SK-MEL-5 (cell line): ENCODE measurements around the gene EFCAB14. TPM values are rescaled to one million over a fixed set of nuclear protein-coding genes. Genes with fewer than 3 reads are reported as not detected.

Experiments
- DNase-seq: peaks from one replicate; pipeline ENCODE4 v3.0.0-alpha.2; 2016; ENCODE audit warnings: low read depth, low spot score
- in situ Hi-C: cut with HindIII; loops from 2 replicates; pipeline ENCODE4 v1.10.0; 2016; ENCODE audit warnings: low sequenced_read_pairs, high pct_unique_total_duplicates, low pct_unique_long_range_greater_than_20kb
- total RNA-seq: library from RNA; depleted of rRNA; stranded (reverse); fragments of >200 nt; shearing (Covaris generic); gene quantifications from 2 replicates; pipeline ENCODE4 v1.2.3, GENCODE V29; 2014; rRNA removed

The EFCAB14 gene
- total RNA-seq, 1 experiment from 2014 or later = 60.9 TPM

DNA sequence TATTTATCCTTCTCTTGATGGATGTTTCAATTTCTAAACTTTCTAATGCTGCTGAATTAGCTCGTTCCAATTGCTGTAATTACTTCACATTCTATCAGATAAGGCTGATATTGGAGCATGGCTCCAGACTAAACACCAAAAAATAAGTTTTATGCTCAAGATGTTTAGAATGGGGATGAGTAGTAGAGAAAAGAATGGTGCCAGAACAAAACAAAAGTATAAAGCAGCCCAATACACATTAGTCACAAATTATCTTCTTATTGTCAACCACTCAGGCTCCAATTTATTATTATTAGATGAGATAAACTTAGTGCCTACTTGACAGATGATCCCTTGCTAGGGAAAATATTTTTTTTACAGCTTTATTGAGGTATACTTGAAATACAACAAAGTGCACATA, 72.6 kb downstream of the EFCAB14 start:
- in situ Hi-C loops = no loop called here
- DNase-seq = no peak

DNA sequence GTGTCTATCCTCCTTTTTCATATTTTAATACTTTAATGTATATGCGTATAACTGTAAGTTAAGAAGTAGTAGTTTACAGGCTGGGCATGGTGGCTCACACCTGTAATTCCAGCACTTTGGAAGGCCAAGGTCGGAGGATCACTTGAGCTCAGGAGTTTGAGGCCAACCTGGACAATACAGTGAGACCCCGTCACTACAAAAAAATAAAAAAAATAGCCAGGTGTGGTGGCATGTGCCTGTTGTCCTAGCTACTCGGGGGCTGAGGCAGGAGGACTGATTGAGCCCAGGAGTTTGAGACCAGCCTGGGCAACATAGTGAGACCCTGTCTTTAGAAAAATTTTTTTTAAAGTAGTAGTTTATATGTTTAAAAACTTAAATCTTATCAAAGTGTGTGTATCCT, 73.1 kb downstream of the EFCAB14 start:
- in situ Hi-C loops = no loop called here
- DNase-seq = no peak

- peak; percentile 85 for DNase-seq
- in situ Hi-C loops = no loop called here
Measured at GRCh38 chr1:46643368-46643775, 75.5 kb downstream of the EFCAB14 start.

DNA sequence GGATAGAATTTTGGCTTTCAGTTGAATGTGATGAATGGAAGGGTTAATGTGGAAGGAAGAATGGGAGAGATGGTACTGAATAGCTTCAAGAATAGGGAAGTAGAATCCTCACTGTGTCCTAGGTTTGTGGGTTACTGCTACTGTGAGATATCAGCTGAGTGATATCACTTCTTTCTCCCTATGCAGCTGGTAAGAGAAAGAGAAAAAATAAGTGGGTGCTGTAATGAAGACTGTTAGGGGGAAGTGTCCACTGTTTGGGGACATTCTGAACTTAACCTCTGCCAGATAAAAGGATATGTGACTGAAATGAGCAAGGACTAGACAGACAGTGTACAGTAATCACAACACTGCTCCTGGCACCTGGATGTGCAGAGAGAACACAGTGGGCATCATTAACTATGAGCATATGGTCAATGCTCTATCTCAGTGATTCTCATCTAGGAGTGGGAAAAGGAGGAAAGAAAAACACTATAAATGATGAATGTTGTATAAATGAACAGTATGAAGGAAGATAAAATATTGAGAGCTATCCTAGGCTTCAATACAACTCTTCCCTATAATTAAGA, 76.7 kb downstream of the EFCAB14 start:
- in situ Hi-C loops = no loop called here
- no peak for DNase-seq

DNA sequence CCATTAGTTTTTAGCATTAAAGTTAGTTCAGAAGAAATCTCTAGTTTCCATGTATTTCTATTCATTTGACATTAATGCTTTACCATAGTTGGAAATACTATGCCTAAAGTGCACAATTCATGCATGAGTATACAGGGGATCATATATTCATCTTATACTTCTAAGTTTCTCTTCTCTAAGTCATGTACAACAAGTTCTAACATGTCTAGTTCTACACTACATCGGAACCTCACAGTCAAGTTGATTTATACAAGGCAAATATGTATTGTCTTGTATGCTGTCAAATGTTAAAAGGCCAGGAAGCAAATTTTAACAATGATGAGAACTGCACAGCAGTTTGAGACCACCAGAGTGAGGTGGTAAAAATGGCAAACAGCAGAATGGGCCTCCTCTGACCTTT, 79.4 kb downstream of the EFCAB14 start:
- DNase-seq = no peak
- in situ Hi-C loops = no loop called here

DNA sequence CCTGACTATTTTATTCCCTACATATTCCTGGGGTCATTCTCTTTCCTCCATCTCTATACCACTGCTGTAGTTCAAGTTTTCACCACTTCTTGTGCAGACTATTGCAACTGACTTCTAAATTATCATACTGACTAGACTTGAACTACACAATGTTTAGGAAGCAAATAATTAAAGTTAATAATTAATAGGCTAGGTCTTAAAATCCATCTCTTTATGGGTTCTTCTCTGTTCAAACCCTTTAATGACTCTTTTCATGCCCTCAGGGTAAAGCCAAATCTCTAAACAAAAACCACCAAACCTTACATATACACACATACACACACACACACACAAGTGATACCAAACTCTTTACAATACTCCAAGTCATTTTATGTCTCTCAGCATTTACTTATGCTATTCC, 80.0 kb downstream of the EFCAB14 start:
- in situ Hi-C loops = no loop called here

GRCh38 chr1:46637444-46638083, 81.3 kb downstream of the EFCAB14 start:
- in situ Hi-C loops = no loop called here
- no peak for DNase-seq

More for the DNA sequence above, 80.0 kb downstream of the EFCAB14 start:
- no peak for DNase-seq

DNA sequence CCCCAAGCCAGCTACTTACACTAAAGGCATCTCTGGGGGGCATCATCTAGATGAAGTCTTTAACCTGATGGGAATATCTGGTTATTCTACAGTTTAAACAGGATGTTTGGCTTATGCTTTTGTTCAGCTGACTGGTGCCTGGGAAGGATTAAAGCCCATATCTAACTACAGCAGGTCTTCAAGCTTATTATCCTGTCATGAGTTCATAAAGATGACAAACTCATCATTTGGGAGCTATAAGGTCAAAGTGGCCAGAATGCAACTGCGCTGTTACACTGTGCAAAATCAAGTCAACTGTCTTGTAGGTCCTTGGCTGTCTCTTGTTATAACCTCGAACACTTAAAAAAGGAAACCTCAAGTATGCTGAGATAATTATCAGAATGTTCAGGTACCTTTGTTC, 83.7 kb downstream of the EFCAB14 start:
- in situ Hi-C loops = no loop called here
- DNase-seq = no peak

- in situ Hi-C loops = no loop called here
- no peak for DNase-seq
Measured at GRCh38 chr1:46630719-46631118, 88.2 kb downstream of the EFCAB14 start.

Other genes with a start within 250 kb of the EFCAB14 start
- gene DMBX1, start 229.3 kb downstream of the EFCAB14 start, total RNA-seq = 0.03 TPM in 1 of 2 replicates, not detected in the other
- not detected in 2 replicates for gene KNCN, start 167.5 kb downstream of the EFCAB14 start, total RNA-seq
- gene MKNK1, start 114.8 kb downstream of the EFCAB14 start, total RNA-seq = 14.5 and 16.2 TPM in 2 replicates
- gene MOB3C, start 102.3 kb downstream of the EFCAB14 start, total RNA-seq = 4.6 and 4.8 TPM in 2 replicates
- gene ATPAF1, start 50.8 kb downstream of the EFCAB14 start, total RNA-seq = 62.9 and 68.8 TPM in 2 replicates
- not detected in 2 replicates for gene TEX38, start 47.3 kb downstream of the EFCAB14 start, total RNA-seq
- gene CYP4B1, start 79.9 kb upstream of the EFCAB14 start, total RNA-seq = not detected in 2 replicates
- gene CYP4A11, start 222.4 kb upstream of the EFCAB14 start, total RNA-seq = not detected in 2 replicates